GM13977 (cell line): ENCODE data around the gene CACNG3.

Source experiments
- DNase-seq: peaks from one replicate; pipeline ENCODE4 v3.0.0; 2012; ENCODE audit warnings: low spot score
- in situ Hi-C: fragments of 300-500 bp; cut with MboI; formaldehyde crosslinking; loops from one replicate; pipeline ENCODE4 v1.12.0; 2022; ENCODE audit warnings: low sequenced_read_pairs, low pct_unique_long_range_greater_than_20kb, mixed read lengths, inconsistent platforms; ENCODE audit not compliant: unreplicated experiment
- TF ChIP-seq, protein P1 (sequence below): IDR thresholded peaks from 2 replicates; pipeline ENCODE4 v1.5.1; 2012; ENCODE audit warnings: mild to moderate bottlenecking, control low read depth; ENCODE audit not compliant: insufficient read depth; ENCODE audit errors: extremely low read depth, missing control alignments

The CACNG3 gene

DNA sequence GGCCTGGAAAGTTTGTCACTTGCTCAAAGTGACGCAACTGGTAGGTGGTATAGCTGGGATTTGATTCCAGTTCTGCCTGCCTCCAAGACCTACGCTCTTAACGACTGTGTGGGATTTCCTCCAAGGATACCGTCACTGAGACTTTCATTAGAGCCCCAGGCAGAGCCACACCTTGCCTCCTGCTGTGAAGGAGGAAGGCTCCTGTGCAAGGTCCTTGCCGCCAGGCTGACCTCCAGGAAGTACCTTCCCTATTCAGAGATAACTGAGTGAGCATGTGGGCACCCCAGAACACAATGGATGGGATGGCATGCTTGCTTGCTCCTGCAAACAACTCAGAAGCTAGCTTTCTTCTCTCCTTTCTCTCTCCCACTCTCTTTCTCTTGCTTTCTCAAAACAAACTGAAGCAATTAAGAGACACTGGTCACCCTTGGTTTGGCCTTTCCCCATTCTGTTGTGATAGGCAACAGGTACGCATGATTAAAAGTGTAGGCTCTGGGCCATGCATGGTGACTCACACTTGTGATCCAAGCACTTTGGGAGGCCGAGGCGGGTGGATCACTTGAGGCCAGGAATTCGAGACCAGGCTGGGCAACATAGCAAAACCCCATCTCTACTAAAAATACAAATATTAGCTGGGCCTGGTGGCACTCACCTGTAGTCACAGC is 30.7 kb downstream of the CACNG3 start:
- no peak for DNase-seq
- TF ChIP-seq, protein P1, sequence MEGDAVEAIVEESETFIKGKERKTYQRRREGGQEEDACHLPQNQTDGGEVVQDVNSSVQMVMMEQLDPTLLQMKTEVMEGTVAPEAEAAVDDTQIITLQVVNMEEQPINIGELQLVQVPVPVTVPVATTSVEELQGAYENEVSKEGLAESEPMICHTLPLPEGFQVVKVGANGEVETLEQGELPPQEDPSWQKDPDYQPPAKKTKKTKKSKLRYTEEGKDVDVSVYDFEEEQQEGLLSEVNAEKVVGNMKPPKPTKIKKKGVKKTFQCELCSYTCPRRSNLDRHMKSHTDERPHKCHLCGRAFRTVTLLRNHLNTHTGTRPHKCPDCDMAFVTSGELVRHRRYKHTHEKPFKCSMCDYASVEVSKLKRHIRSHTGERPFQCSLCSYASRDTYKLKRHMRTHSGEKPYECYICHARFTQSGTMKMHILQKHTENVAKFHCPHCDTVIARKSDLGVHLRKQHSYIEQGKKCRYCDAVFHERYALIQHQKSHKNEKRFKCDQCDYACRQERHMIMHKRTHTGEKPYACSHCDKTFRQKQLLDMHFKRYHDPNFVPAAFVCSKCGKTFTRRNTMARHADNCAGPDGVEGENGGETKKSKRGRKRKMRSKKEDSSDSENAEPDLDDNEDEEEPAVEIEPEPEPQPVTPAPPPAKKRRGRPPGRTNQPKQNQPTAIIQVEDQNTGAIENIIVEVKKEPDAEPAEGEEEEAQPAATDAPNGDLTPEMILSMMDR = no peak
- in situ Hi-C loops = no loop called here

DNA sequence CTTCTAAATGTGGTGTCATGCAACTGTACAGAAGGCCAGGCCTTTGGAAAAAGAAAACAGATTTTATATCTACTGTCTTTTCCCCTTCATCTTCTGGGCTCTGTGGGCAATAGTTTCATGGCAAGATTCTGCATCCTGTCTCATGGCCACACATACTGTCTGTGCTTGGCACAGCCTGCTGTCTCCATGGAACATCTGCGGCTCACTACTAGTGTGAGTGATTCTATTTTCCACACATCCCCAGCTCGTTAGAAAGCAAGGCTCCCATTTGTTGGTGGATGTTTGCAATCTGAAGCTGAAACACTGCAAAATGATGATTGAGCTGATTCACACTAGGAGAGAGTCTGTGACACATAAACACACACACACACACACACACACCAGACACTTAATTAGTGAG is 32.4 kb downstream of the CACNG3 start:
- no peak for DNase-seq
- in situ Hi-C loops = no loop called here
- TF ChIP-seq, protein P1 = no peak

DNA sequence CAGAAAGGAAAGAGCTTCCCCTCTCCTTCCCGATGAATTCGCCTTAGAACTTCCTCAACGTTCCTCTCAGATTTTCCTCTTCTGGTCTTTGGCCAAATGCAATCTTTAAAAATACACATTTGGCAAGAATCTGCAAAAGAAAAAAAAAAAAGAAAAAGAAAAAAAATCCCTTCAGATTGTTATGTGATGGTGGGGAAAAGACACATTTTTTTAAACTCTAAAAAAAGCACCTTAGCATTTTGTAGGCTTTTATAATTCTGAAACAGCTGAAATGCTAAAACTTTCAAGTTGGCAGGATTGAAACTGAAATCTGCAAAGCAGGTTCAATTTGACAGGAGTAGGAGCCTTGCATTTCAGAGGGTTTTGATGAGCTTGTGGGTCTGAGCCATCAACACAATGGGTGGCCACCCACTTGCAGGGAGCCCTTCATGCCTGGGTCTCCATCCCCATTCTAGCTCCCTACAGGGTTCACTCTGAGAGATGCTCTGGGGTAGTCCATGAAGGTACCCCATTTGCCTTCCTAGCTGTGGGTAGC is 33.1 kb downstream of the CACNG3 start:
- TF ChIP-seq, protein P1 = no peak
- DNase-seq = no peak
- in situ Hi-C loops = no loop called here

DNA sequence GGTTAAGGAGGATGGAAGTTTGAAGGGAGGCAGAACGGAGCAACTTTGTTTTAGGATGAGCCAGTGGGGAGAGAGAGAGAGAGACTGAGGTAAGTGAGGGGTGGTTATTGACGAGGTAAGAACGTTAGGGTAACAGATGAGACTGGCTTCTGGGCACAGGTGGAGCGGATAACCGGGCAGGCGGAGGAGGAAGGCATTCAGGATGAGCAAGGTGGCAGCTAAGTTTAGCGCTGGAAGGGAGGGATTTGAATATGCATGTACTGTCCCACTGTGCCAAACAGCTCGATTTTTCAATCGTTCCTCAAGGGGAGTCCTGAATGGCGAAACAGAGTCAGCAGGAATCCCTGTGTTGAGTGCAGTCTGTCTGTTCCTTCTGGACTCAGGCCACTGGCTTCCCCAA is 35.8 kb downstream of the CACNG3 start:
- in situ Hi-C loops = no loop called here
- TF ChIP-seq, protein P1 = no peak
- no peak for DNase-seq

DNA sequence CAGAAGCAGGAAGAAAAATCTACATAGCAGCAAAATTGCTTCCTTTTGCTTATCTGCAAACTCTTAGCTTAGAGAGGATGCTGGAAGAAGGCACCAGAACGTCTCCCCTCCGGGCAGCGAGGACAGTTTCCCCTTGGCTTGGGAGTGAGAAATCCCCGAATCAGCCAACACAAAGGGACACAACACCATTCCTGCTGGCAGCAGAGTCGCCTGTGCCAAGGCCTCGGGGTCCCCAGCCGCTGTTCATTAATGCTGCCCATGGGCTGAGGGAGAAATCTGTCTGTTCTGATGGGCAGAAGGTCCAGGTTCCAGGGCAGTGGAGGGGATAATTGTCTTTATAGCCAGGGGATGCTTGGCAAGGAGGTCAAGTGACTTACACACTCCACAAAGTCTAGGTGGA is 38.0 kb downstream of the CACNG3 start:
- no peak for DNase-seq
- TF ChIP-seq, protein P1 = no peak
- in situ Hi-C loops = no loop called here

DNA sequence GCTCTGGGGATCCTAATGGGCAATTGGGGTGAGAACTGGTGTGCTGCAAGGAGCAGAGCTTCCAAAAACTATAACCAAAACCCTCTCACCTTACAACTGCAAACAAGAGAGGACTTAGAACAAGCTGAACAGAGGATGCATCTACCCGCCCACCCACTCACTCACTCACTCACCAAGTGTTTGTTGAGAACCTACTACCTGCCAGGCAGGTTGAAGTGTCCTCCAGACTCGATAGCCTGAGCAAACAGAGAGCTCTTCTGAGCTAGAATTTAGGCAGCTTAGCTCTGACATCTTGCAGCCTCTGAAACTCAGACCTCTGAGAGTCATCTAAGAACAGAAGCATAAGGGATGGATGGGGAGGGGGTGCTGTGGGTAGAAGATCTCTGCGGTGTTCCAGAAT is 41.2 kb downstream of the CACNG3 start:
- in situ Hi-C loops = no loop called here
- no peak for DNase-seq
- TF ChIP-seq, protein P1 = no peak
